AG09309 (cell line): ENCODE measurements around the gene TEC.
"Not testable (repeated sequence)": the region's sequence is repeated elsewhere in the genome, so short reads cannot be mapped to it uniquely, and the experiment has no call there.

ENCODE experiments used
- DNase-seq: peaks from one replicate; pipeline ENCODE4 v3.0.0-alpha.2; 2010; ENCODE audit warnings: low read depth
- H3K4me3 ChIP-seq: 2 replicates; pipeline ENCODE4 v1.5.1; 2011; ENCODE audit warnings: mild to moderate bottlenecking, low read depth, low read length, moderate library complexity; ENCODE audit not compliant: control insufficient read depth
- TF ChIP-seq, protein P1 (sequence below): IDR thresholded peaks from 2 replicates; pipeline ENCODE4 v1.5.1; 2011; ENCODE audit warnings: mild to moderate bottlenecking, low read depth, low read length, inconsistent platforms; ENCODE audit not compliant: insufficient read depth, control insufficient read depth; ENCODE audit errors: missing control alignments

Gene TEC

DNA sequence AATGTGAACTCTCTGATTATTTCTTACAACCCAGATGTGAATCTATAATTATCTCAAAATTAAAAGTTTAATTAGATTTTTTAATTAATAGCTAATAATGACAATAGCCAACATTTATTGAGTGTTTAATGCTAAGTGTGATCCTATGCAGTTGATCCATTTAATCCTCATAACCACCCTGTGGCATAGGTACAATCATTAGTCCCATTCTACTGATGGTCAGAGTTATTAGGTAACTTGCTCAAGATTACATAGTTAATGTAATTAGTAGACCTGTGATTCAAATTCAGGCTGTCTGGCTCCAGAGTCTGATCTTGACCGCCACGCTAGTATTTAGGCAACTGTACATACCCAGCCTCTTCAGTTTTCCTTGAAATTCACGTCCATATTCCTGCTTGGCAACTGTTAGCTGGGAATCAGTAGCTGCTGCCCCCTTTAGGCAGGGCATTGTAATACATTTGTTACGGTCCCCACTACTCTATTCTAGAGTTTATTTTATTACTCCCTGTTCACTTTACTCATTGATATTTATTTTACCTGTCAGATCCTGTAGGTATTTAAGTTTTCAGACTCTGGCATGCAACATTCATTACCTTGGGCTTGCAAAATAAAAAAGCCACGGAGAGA is 20.6 kb upstream of the TEC start:
- no peak for DNase-seq
- TF ChIP-seq, protein P1, sequence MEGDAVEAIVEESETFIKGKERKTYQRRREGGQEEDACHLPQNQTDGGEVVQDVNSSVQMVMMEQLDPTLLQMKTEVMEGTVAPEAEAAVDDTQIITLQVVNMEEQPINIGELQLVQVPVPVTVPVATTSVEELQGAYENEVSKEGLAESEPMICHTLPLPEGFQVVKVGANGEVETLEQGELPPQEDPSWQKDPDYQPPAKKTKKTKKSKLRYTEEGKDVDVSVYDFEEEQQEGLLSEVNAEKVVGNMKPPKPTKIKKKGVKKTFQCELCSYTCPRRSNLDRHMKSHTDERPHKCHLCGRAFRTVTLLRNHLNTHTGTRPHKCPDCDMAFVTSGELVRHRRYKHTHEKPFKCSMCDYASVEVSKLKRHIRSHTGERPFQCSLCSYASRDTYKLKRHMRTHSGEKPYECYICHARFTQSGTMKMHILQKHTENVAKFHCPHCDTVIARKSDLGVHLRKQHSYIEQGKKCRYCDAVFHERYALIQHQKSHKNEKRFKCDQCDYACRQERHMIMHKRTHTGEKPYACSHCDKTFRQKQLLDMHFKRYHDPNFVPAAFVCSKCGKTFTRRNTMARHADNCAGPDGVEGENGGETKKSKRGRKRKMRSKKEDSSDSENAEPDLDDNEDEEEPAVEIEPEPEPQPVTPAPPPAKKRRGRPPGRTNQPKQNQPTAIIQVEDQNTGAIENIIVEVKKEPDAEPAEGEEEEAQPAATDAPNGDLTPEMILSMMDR: peak; percentile 70
- H3K4me3 ChIP-seq: no peak overlapping the region

DNA sequence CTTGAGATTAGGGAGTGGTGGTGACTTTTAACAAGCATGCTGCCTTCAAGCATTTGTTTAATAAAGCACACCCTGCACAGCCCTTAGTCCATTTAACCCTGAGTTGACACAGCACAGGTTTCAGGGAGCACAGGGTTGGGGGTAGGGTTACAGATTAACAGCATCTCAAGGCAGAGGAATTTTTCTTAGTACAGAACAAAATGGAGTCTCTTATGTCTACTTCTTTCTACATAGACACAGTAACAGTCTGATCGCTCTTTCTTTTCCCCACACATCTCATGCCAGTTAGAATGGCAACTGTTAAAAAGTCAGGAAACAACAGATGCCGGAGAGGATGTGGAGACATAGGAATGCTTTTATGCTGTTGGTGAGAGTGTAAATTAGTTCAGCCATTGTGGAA is 16.4 kb upstream of the TEC start:
- DNase-seq, H3K4me3 ChIP-seq: not testable (repeated sequence)

DNA sequence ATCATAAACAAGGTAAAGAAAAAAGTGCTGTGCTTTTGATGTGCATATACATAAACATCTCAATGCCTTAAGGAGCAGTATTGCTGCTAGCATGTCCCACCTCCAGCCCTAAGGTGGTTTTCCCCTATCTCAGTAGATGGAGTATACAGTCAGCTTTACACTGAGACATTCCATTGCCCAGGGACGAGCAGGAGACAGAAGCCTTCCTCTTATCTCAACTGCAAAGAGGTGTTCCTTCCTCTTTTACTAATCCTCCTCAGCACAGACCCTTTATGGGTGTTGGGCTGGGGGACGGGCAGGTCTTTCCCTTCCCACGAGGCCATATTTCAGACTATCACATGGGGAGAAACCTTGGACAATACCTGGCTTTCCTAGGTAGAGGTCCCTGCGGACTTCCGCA is 16.0 kb upstream of the TEC start:
- not testable (repeated sequence) for DNase-seq, H3K4me3 ChIP-seq

DNA sequence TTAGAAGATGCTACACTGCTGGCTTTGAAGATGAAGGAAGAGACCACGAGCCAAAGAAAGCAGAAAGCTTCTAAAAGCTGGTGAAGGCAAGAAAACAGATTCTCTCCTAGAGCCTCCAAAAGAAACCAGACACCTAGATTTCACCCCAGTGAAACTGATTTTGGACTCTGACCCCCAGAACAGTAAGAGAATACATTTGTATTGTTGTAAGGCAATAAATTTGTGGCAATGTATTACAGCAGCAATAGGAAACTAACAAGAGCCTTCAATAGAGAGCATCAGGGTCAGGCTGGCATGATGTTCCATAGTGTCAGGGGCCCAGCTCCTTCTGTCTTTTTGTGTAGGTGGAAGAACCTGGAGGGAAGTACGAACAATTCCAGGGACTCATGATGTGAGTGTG is 6.0 kb upstream of the TEC start:
- H3K4me3 ChIP-seq: no peak overlapping the region
- no peak for DNase-seq
- TF ChIP-seq, protein P1: no peak

DNA sequence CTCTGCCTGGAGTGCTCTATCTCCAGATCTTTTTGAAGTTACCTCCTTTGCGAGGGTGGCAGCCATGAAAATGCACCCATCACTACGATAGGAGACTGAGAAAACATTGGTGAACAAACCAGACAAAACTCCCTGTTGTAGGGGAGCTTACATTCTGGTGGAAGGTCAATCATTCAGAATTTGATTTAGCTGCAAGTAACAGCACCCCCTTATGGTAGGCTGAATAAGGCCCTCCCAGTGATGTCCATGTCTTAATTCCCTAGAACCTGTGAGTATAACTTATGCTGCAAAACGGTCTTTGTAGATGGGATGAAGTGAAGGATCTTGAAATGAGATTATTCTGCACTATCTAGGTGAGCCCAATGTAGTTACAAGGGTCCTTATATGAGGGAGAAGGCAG is 5.6 kb upstream of the TEC start:
- TF ChIP-seq, protein P1: peak; percentile 61
- no peak overlapping the region for H3K4me3 ChIP-seq
- no peak for DNase-seq

DNA sequence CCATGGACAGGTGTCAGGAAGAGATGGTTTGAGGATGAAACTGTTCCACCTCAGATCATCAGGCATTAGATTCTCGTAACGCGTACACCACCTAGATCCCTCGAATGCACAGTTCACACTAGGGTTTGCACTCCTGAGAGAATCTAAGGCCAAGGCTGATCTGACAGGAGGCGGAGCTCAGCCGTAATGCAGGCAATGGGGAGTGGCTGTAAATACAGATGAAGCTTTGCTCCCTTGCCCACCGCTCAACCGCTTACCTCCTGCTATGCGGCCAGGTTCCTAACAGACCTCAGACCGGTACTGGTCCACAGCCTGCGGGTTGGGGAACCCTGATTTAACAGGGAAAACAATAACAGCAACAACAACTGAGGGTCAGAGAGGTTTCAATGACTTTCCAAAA is 2.0 kb upstream of the TEC start:
- DNase-seq: no peak

DNA sequence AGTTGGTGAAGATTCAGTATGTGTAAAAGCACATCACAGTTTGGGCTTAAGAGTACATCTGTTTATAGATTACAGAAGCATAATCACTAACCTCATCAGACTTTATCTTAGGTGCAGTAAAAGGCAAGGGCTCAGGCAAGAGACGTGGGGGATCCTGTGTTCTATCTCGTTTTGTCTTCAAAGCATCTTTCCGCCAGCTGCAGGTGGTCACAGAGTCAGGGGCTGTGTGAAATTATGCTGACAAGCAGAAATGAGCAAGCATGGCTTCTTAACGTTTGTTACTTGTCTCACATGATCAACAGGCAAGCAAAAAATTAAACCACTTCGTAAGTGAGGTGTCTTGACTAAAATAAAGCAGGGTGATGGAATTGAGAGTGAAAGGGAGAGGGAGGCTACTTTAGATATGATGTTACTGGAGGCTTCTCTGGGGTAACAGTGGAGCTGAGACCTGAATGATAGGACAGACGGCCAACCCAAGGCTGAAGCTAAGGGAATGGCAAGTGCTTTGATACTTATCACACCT is 1.4 kb upstream of the TEC start:
- DNase-seq: no peak
- H3K4me3 ChIP-seq: no peak overlapping the region
- TF ChIP-seq, protein P1: no peak

More for the DNA sequence above, 2.0 kb upstream of the TEC start:
- no peak overlapping the region for H3K4me3 ChIP-seq
- TF ChIP-seq, protein P1: no peak

DNA sequence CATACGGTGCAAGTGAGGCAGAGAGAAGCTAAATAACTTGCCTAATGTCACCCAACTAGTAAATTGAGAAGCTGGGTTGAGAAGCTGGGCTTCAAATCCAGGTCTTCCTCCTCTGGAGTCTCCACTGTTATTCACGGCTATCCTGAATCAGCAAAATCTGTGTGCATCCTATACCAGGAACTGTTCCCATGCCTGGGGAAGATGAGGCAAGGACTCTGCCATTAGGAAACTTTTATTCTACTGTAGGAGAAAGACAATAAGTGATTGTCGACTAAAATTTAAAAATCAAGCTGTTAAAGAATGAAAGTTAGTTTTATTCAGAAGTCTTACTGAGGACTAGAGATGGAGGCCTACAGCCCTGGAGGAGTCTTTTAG is 872 bp upstream of the TEC start:
- TF ChIP-seq, protein P1: no peak
- H3K4me3 ChIP-seq: no peak overlapping the region
- DNase-seq: no peak
